ENCODE measurements around the gene FOXJ3. TPM values are rescaled to one million over a fixed set of nuclear protein-coding genes. Genes with fewer than 3 reads are reported as not detected.

Gene FOXJ3
- total RNA-seq, 4 donors from 2014 or later, result 34.5 to 40.0 (median 36.1) TPM

GRCh38 chr1:42295816-42296215 is 39.2 kb downstream of the FOXJ3 start:
- no peaks in the 10 kb centered on the region for H3K27me3 ChIP-seq
- no peak for DNase-seq (ENCODE audit: extremely low spot score)
- 97% methylated on average over 5 of the region's 5 CpGs for WGBS
- TF ChIP-seq CTCF (IDR thresholded peaks at IDR 0.05), result no peak
- intact Hi-C loops (cut with DNase I), result no loop called here
- no peaks in the 10 kb centered on the region for H3K9me3 ChIP-seq
- no peak overlapping the region for H3K4me3 ChIP-seq
- no peak overlapping the region for H3K27ac ChIP-seq (replicated peaks in 1 of 4)
- no peaks in the 10 kb centered on the region for H3K36me3 ChIP-seq
- H3K4me1 ChIP-seq, result no peaks in the 10 kb centered on the region

GRCh38 chr1:42290130-42290529 is 44.9 kb downstream of the FOXJ3 start:
- DNase-seq (ENCODE audit: extremely low spot score), result no peak
- 68% methylated on average over 2 of the region's 2 CpGs for WGBS
- no peaks in the 10 kb centered on the region for H3K36me3 ChIP-seq
- H3K27me3 ChIP-seq, result no peaks in the 10 kb centered on the region
- H3K4me3 ChIP-seq, result no peak overlapping the region
- no peaks in the 10 kb centered on the region for H3K9me3 ChIP-seq
- TF ChIP-seq CTCF (IDR thresholded peaks at IDR 0.05) (no peak), POLR2AphosphoS5 (IDR thresholded peaks at IDR 0.05) (no peak), EP300 (IDR thresholded peaks at IDR 0.05) (no peak), POLR2A (IDR thresholded peaks at IDR 0.05; ENCODE audit: low read depth) (no peak)
- intact Hi-C loops (cut with DNase I), result no loop called here
- H3K27ac ChIP-seq (replicated peaks in 1 of 4), result no peak overlapping the region
- H3K4me1 ChIP-seq, result no peaks in the 10 kb centered on the region

- no peaks in the 10 kb centered on the region for H3K9me3 ChIP-seq
- H3K27me3 ChIP-seq, result no peaks in the 10 kb centered on the region
- DNase-seq (ENCODE audit: extremely low spot score), result no peak
- intact Hi-C loops (cut with DNase I), result no loop called here
- H3K4me1 ChIP-seq, result peaks cover 0 to under 1% (median 0%) of the 10 kb centered on the region in 4 donors
- WGBS, result 71% methylated on average over 1 of the region's 1 CpG
- H3K36me3 ChIP-seq, result no peaks in the 10 kb centered on the region
- H3K27ac ChIP-seq (replicated peaks in 1 of 4), result no peak overlapping the region
- TF ChIP-seq POLR2AphosphoS5 (IDR thresholded peaks at IDR 0.05) (no peak), CTCF (IDR thresholded peaks at IDR 0.05) (no peak), POLR2A (IDR thresholded peaks at IDR 0.05; ENCODE audit: low read depth) (no peak), EP300 (IDR thresholded peaks at IDR 0.05) (no peak)
- no peak overlapping the region for H3K4me3 ChIP-seq
These were observed 46.6 kb downstream of the FOXJ3 start for GRCh38 chr1:42288311-42288985.

- Histone ChIP-seq H3K4me1 (peaks cover 21 to 38% (median 25%) of the 10 kb centered on the region in 4 donors), H3K27me3 (no peaks in the 10 kb centered on the region), H3K9me3 (no peaks in the 10 kb centered on the region), H3K36me3 (peaks cover 0 to 5% (median 0%) of the 10 kb centered on the region in 4 donors), H3K4me3 (no peak overlapping the region), H3K27ac (replicated peaks in 1 of 4) (no peak overlapping the region)
- TF ChIP-seq EP300 (IDR thresholded peaks at IDR 0.05) (no peak), POLR2A (IDR thresholded peaks at IDR 0.05; ENCODE audit: low read depth) (no peak), POLR2AphosphoS5 (IDR thresholded peaks at IDR 0.05) (no peak)
- intact Hi-C loops (cut with DNase I), result no loop called here
- 81% methylated on average over 5 of the region's 5 CpGs for WGBS
- DNase-seq (ENCODE audit: extremely low spot score), result no peak
These were observed 52.0 kb downstream of the FOXJ3 start for GRCh38 chr1:42282867-42283583.

- Histone ChIP-seq H3K27me3 (no peaks in the 10 kb centered on the region), H3K4me1 (peaks cover 21 to 38% (median 25%) of the 10 kb centered on the region in 4 donors), H3K36me3 (peaks cover 0 to 10% (median under 1%) of the 10 kb centered on the region in 4 donors), H3K27ac (replicated peaks in 1 of 4) (no peak overlapping the region), H3K4me3 (no peak overlapping the region), H3K9me3 (no peaks in the 10 kb centered on the region)
- intact Hi-C loops (cut with DNase I), result no loop called here
- 92% methylated on average over 2 of the region's 2 CpGs for WGBS
- DNase-seq (ENCODE audit: extremely low spot score), result no peak
- TF ChIP-seq EP300 (IDR thresholded peaks at IDR 0.05) (no peak), POLR2A (IDR thresholded peaks at IDR 0.05; ENCODE audit: low read depth) (no peak), CTCF (IDR thresholded peaks at IDR 0.05) (no peak), POLR2AphosphoS5 (IDR thresholded peaks at IDR 0.05) (no peak)
These were observed 52.9 kb downstream of the FOXJ3 start for GRCh38 chr1:42282024-42282579.

All from esophagus muscularis mucosa (tissue), 4 donors.